Progenitor cell of endocrine pancreas (in vitro differentiated cells): Measurements from ENCODE around the gene CPT1B. TPM values are rescaled to one million over a fixed set of nuclear protein-coding genes. Genes with fewer than 3 reads are reported as not detected.
A peak's percentile ranks its signal among the peaks of the same experiment; 100 is the strongest.

Experiments used
- DNase-seq: peaks from one replicate; pipeline ENCODE4 v3.0.0; 2021; ENCODE audit warnings: low spot score; ENCODE audit not compliant: unreplicated experiment
- H3K27ac Mint-ChIP-seq: 2 replicates; pipeline ENCODE4 v1.8.0; 2021; ENCODE audit warnings: mild to moderate bottlenecking, moderate library complexity, mixed read lengths
- H3K27me3 Mint-ChIP-seq: 2 replicates; pipeline ENCODE4 v1.8.0; 2021; ENCODE audit warnings: mixed read lengths
- H3K36me3 Mint-ChIP-seq: 2 replicates; pipeline ENCODE4 v1.8.0; 2022; ENCODE audit warnings: mixed read lengths; ENCODE audit not compliant: insufficient read depth
- H3K4me1 Mint-ChIP-seq: 2 replicates; pipeline ENCODE4 v1.8.0; 2021; ENCODE audit warnings: low read depth, mixed read lengths
- H3K4me3 Mint-ChIP-seq: 2 replicates; pipeline ENCODE4 v1.8.0; 2021; ENCODE audit warnings: low read depth, mild to moderate bottlenecking, moderate library complexity, mixed read lengths
- H3K9me3 Mint-ChIP-seq: 2 replicates; pipeline ENCODE4 v1.8.0; 2021; ENCODE audit warnings: low read depth, mixed read lengths
- CTCF ChIP-seq: fragments of 200-600 bp; sonication (generic); IDR thresholded peaks from one replicate; pipeline ENCODE4 v1.5.0; 2021; ENCODE audit warnings: antibody characterized with exemption, mild to moderate bottlenecking; ENCODE audit not compliant: unreplicated experiment
- total RNA-seq: library from RNA; stranded (reverse); gene quantifications from 2 replicates; pipeline ENCODE4 v1.2.1, GENCODE V29; 2021

The CPT1B gene
- total RNA-seq, 1 donor from 2014 or later: 136 TPM

DNA sequence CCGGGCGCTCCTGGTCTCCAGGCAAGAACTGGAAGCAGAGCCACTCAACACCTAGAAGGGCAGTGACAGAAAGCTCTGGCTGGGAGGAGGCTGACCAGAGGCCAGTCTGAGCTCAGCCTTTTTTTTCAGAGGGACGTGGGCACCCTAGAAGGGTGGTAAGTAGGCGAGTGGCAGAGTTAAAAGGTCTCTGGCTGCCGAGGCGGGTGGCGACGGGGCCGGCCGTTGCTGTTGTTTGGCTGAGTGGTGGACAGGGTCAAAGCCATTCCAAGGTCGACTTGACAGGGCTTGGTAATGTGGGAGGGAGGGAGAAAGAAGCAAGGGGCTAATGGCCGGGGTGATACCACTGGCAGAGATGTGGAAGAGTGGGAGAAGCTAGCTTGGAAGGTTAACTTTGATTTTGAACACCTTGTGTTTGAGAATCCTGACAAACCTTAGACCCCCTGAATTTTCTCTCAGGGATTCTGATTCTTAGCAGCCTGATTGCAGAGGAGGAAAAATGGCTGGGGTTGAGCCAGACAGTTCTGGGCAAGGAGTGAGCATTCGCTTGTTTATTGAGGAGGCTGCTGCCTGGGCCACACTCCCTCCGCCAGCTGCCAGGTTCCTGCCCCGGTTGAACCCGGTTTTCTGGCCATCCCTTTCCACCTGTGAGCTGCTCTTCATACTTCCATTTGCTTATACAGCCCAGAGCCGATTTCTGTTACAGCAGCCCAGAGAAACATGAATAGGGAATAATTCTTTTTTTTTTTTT lies 14.6 kb downstream of the CPT1B start:
- H3K4me1 Mint-ChIP-seq: peaks cover 8% of the 10 kb centered on the region
- H3K4me3 Mint-ChIP-seq: peak overlapping the region; percentile 86
- H3K27me3 Mint-ChIP-seq: peaks cover 28% of the 10 kb centered on the region
- H3K36me3 Mint-ChIP-seq: no peaks in the 10 kb centered on the region
- DNase-seq: no peak
- H3K27ac Mint-ChIP-seq: peak overlapping the region; percentile 89
- no peaks in the 10 kb centered on the region for H3K9me3 Mint-ChIP-seq
- TF ChIP-seq CTCF: no peak

- no peaks in the 10 kb centered on the region for H3K36me3 Mint-ChIP-seq
- TF ChIP-seq CTCF: peak; percentile 98
- H3K4me1 Mint-ChIP-seq: peaks cover 8% of the 10 kb centered on the region
- DNase-seq: peak; percentile 99
- H3K9me3 Mint-ChIP-seq: no peaks in the 10 kb centered on the region
- H3K27me3 Mint-ChIP-seq: peaks cover 31% of the 10 kb centered on the region
- peak within 1 kb of the TSS; percentile 86 for H3K4me3 Mint-ChIP-seq
- H3K27ac Mint-ChIP-seq: peak within 1 kb of the TSS; percentile 89
Observed at GRCh38 chr22:50562523-50563412, 15.5 kb downstream of the CPT1B start, which contains the start of gene SYCE3. SYCE3 (minus strand) TSS chr22:50562919; CDS start chr22:50556405, 6,514 bp downstream.

DNA sequence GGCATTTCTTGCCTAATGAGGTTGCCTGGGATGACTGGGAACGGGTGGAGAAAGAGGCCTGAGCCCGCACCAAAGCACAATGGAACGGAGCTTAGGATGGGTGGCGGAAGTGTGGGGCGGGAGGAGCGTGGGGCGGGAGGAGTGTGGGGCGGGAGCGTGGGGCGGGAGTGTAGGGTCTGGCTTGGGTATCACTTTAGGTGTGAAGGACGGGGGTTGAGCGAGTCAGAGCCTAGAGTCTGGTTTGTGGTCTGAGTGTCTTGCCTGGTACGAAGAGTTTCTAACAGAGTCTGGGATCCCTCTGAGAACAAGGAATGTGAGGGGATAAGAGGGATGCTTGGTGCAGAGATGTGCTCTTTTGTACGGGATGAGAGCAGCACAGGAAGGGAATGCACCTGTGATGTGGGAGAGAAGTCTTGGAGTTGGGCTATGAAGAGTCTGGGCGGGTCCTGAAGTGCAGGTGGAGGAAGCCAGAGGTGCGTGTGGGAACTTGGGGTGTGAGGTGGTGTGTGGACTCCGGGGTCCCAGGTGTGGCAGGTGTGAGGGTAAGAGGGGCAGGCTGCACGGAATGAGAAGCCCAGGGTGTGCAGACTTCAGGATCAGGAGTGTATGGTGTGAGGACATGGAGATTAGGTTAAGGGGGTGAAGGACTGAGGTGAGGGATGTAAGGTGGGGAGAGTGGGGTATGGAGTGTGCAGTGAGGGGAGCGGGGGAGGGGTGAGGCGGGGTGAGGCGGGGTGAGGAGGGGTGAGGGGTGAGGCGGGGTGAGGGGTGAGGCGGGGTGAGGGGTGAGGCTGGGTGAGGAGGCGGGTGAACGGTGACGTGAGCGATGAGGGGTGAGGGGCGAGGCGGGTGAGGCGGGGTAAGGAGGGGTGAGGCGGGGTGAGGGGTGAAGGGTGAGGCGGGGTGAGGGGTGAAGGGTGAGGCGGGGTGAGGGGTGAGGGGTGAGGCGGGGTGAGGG lies 16.5 kb downstream of the CPT1B start:
- no peak for TF ChIP-seq CTCF
- DNase-seq: no peak
- peaks cover 31% of the 10 kb centered on the region for H3K27me3 Mint-ChIP-seq
- peak overlapping the region; percentile 47 for H3K27ac Mint-ChIP-seq
- peaks cover 8% of the 10 kb centered on the region for H3K4me1 Mint-ChIP-seq
- H3K36me3 Mint-ChIP-seq: no peaks in the 10 kb centered on the region
- H3K4me3 Mint-ChIP-seq: peak overlapping the region; percentile 46
- no peaks in the 10 kb centered on the region for H3K9me3 Mint-ChIP-seq

DNA sequence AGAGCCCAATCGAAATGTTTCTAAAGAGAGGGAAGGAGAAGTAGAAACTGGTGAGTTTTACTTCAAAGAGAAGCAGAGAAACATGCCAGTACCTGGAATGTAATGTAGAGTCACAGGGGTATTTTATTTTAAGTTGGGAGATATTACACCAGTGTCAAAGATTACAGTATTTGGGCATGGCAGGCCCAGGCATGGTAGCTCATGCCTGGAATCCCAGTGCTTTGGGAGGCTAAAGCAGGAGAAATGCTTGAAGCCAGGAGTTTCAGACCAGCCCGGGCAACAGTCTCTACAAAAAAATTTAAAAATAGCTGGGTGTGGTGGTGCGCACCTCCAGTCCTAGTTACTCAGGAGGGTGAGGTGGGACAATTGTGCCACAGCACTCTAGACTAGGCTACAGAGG lies 18.2 kb downstream of the CPT1B start:
- Mint-ChIP-seq H3K4me1 (peaks cover 8% of the 10 kb centered on the region), H3K36me3 (no peaks in the 10 kb centered on the region), H3K9me3 (no peaks in the 10 kb centered on the region), H3K4me3 (no peak overlapping the region), H3K27ac (no peak overlapping the region), H3K27me3 (peaks cover 44% of the 10 kb centered on the region)
- no peak for DNase-seq
- no peak for TF ChIP-seq CTCF

DNA sequence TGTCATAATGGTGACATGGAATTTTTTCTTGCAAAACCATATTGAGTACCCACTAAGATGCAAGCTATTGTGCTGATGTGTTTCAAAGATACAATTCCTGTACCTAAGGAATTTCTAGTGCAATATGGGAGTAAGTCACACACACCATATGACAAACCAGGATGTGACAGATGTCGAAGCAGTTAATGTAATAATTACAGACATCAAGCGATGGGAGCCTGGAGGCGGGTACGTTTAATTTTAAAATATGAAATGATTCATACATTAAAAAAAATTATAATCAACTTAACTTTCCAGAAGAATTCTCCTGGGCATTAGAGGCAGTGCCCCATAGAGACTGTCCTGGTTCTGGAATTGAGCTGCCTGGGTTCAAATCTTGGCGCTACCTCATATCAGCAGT lies 21.5 kb downstream of the CPT1B start:
- no peaks in the 10 kb centered on the region for H3K9me3 Mint-ChIP-seq
- H3K36me3 Mint-ChIP-seq: no peaks in the 10 kb centered on the region
- H3K4me3 Mint-ChIP-seq: no peak overlapping the region
- H3K27me3 Mint-ChIP-seq: peaks cover 50% of the 10 kb centered on the region
- no peaks in the 10 kb centered on the region for H3K4me1 Mint-ChIP-seq
- TF ChIP-seq CTCF: no peak
- no peak overlapping the region for H3K27ac Mint-ChIP-seq
- no peak for DNase-seq
